Epidermal melanocyte (primary cell): ENCODE measurements around the gene BORCS8.
"Not testable (repeated sequence)": the region's sequence is repeated elsewhere in the genome, so short reads cannot be mapped to it uniquely, and the experiment has no call there.

Experiments
- DNase-seq: peaks from one replicate; pipeline ENCODE4 v3.0.0; 2011; ENCODE audit warnings: low spot score; ENCODE audit not compliant: insufficient read length

The BORCS8 gene

DNA sequence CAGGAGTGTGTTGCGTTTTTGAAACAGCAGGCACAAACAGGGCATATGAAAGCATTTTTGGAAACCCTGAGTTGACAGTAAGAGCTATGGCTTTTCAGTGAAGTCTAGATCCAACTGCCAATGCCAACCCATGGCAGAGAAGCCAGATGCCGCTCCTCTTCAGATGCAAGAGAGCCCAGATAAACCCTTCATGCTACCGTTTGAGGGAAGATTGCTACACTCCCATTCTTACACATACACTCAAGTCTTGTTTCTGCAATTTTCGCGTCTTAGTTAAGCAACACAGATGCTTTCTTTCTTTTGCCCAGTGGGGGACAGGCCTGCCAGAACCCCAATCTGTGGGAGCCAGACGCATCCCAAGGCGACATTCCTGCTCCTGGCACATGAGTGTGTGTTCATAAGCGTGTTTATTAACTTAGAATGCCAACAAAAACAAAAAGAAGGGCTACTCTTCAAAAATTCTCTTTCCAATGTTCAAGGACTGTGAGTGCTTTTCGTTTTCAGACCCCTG, 10.4 kb downstream of the BORCS8 start:
- no peak for DNase-seq

DNA sequence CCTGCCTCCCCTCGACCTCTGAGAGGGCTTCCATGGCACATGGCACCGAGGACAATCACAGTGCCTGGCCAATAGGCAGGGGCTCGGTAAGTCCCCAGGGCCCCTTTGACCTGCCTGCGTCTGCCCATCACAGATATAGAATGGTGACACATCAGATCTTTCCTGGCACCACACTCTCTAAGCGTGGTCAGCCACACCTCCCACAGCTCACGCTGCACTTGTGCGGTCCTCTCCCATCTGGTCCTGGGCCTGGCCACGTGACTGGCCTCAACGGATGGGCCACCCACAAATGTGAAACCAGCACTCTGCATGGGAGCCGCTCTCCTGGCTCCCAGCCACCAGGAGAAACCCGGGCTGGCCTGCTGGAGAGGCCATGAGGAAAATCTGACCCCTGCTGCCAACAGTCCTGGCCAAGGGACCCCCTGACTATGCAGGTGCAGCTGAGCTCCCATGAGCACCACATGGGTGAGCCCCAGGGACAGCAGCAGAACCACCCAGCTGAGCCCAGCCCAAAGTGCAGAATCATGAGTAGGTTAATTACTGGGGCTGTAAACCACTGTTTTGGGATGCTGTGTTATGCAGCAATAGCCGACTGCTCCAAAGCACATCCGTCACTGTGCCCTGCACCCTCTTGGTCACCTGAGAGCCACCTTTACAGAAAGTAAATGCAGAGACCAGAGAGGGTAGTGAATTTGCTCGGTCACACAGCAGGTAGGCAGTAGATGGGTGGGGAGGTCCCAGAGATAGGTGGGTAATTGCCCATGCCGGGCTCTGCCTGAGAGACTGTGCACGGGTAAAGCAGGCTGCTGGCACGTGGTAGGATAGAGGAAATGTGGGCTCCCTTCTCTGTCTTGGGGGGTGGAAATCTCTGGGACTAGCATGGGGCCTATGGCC, 12.2 kb downstream of the BORCS8 start:
- no peak for DNase-seq

DNA sequence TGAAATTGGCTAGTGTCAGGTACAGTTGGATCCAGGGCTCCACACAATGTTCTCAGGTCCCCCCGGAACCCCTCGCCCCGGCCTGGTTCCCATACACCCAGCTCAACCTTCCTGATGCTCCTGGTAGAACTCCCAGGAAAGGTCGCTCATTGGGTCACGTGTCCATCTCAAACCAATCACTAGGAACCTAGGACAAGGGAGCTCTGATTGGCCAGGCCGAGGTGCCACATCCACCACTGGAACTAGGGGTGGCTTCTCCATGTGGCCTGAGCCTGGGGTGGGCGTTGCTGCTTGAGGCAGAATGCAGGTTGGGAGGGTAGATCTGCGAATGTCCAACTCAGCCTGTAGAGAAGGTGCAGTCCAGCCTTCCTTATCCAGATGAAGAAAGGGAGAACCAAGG, 15.0 kb downstream of the BORCS8 start:
- no peak for DNase-seq

DNA sequence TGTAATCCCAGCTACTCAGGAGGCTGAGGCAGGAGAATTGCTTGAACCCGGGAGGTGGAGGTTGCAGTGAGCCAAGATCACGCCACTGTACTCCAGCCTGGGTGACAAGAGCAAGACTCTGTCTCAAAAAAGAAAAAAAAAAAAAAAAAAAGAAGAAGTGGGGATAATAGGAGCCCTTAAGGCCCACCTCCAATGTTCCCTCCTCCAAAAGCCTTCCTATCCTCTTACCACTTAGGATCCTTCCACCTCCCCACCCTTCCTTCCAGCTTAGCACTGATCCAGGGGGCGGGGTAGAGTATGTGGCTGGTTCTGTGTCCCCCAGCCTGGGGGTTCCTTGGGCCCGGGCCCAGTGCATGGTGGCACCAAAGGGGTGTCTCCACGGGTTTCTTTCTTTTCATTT, 18.7 kb downstream of the BORCS8 start:
- not testable (repeated sequence) for DNase-seq

DNA sequence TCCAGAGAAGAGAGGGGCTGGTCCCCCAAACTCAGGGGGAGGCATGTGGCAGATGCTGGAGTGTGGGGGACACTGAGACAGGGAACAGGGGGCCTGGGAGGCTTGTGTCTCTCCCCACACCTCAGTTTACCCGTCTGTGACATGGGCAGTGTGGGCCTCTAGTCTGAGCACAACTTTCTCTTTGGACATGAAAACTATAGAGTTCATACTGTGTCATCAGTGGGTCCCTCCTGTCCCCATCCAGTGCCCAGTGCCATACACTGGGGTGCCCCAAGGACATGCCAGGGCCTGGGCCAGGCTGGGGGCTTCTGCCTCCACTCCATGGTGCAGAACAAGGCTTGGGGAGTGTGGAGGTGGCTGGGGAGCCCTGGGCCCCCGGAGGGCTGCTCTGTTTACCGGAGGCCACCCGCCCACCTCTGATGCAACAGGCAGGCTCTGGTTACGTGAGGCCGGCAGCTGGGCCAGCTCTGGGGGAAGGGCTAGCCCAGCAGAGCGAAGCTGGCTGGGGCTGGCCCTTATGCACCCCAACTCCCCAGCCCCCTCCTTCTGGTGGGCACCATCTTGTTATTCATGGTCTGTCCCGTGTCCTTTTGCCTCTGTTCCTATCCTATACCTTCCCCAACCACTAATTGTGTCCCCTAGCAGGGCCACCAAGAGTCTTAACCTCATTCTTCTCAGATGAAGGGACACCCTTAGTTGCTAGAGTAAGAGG, 20.0 kb downstream of the BORCS8 start:
- DNase-seq, result no peak

DNA sequence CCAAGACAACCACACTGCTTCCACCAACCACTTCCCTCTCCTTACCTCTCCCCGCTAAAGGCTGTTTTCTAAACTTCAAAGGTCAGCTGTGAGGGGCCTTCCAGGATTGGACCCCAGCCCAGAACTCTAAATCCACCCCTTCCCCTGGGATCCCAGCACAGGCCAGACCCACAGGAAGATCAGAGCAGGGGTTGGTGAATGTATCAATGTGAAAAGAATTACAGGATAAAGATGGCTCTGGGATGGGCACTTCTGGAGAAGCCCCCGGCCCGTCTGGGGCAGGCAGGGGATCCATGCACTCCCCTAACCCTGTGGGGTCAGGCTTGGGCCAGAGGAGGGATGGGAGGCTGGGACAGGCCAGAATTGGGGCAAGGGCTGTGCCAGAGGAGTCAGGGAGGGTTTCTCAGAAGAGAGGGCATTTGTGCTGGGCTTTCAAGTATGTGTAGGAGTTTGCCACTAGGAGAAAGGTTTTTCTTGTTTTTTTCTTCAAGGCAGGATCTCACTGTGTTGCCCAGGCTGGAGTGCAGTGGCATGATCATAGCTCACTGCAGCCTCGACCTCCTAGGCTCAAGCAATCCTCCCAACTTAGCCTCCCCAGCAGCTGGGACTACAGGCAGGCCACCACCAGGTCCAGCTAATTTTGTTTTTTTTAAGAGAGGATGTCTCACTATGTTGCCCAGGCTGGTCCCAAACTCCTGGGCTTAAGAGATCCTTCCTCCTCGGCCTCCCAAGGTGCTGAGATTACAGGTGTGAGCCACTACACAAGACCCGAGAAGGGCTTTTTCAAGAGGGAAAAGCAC, 20.9 kb downstream of the BORCS8 start:
- DNase-seq, result no peak

DNA sequence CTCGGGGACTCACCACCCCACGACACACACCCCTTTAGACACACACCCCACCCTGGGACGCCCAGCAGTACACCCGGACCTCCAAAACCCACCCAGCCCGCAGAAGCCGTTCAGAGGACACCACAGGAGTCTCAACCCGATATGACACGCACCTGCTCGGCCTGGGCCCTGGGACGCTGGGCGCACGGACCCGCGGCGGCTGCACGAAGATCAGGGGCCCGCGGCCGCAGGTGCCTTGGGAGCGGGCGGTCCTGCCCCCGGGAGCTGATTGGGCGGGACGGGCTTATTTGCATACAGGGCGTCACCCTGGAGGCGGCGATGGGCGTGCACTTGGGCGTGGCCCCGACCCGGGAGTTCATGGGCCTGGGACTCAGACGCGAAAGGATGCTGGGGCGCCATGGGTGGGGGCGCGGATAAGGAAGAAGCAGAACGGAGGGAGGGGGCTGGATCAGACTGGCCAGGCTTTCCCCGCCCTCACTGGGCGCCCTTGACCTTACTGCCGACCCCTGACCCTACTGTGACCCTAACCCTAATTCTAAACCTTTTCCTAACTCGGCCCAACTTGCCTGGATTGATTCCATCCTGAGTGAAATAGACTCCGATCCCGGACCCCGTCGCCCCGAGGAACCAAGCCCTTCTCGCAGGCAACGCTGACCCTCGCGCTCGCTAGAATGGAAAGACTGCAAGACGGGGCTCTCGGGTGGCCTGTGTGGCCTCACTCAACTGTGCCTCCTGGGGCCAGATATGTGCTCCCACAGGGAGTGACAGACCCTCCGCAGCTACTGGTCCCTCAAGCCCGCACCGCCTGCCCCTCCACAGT, 21.7 kb downstream of the BORCS8 start, which contains the start of gene MEF2B:
Gene MEF2B, minus strand, starts transcription at position 211 of the 820 bp plus-strand sequence. CDS start 19,528 bp downstream, outside the sequence.
- DNase-seq, result no peak

DNA sequence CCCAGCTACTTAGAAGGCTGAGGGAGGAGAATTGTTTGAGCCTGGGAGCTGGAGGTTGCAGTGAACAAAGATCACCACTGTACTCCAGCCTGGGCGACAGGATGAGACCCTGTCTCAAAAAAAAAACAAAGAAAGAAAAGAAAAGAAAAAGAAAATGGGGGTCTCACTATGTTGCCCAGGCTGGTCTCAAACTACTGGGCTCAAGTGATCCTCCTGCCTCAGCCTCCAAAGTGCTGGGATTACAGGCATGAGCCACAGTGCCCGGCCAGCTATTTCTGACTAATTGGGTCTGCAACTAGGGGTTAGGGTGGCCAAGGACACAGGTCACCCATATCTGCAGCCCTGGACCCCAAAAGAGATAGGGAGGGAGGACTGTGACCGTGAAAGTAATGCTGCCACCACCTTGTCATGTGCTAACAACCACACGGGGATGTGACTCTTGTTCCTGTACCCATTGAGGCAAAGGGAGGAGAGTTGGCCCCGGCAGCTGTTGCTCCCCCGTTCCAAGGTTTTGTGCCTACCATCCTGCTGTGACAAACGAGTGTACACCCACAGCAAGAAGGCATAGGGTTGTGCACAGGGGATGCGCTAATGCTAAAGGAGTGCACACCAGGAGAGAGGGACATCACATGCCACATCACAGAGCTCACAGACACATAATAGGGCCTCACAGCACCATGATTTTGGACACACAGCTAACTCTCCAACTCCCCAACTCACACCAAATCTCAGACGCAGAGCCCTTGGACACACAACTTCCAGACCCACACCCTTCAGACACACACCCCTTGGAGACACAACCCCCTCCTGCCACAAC, 22.5 kb downstream of the BORCS8 start:
- DNase-seq, result no peak

DNA sequence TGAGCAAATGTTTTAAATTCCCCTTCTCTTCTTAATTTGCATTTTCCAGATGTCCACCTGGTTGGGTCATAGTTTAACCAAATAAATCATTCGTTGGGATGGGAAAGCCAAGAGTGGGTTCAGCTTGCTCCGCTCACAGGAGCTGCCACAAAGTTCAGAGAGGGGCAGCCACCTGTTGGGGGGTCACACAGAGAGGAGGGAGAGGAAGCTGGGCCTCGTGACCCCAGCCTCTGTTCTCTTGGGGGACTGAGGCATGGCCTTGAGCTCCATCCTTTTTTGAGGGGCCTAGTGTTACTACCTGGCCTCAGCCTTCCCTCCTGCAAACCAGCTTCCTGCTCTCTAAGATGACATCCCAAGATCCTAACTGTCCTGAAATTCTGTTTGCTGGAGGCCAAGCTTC, 24.3 kb downstream of the BORCS8 start:
- DNase-seq, result no peak

DNA sequence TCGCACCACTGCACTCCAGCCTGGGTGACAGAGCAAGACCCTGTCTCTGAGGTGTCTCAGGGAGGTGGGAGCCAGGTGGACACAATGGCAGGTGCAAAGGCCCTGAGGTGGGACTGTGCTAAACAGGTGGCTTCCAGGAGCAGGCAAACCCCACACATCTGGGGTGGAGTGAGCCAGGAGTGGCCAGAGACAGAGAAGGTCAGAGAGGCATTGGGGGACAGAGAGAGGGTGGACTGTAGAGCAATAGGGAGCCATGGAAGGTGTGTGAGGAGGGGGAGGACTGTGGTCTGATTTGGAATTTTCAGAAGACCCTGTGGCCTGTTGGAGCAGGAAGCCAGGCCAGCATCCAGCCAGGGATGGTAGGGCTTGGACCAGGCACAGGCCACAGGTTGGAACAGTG, 26.6 kb downstream of the BORCS8 start:
- no peak for DNase-seq

DNA sequence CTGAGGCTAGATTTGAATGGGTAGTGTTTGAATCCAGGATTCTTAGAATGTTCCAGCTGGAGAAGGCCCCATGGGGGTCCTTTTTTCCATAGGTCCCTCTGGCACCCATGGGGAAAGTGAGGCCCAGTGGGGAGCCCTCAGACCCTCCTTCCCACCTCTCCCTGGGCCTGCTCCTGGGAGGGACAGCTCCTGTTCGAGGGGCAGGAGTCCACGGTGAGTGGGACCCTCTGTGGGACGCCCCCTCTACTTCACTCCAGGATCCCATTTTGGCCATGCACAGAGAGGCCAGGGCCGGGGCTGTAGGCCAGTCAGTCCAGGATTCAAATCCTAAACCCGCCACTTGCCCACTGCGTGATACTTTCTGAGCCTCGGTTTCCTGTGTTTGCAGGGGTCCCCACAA, 29.5 kb downstream of the BORCS8 start:
- DNase-seq, result no peak

DNA sequence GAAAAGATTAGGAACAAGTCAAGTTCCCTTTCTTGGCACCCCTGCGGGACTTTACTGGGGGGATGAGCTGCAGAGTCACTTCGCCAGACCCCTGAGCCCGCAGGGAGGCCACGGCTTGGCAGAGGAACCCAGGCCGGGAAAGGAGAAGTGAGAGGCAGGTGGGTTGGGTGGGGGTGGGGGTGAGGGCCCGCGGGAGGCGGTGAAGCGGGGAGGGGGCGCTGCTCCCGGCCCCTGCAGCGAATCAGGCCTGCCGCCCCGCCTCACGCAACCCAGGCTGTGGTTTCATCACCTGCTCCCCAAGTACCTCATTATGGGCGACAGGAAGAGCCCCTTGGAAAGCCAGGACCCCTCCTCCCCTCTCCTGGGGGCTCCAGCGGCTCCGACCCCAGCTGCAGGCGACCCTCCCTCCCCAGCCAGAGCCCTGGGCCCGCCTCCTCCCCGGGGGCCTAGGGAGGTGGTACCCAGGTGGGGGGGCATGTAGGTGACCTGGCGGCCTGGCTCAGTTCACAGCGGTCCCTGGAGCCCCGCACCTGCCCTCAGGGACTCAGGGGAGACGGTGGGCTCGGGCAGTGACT, 31.4 kb downstream of the BORCS8 start:
- no peak for DNase-seq

DNA sequence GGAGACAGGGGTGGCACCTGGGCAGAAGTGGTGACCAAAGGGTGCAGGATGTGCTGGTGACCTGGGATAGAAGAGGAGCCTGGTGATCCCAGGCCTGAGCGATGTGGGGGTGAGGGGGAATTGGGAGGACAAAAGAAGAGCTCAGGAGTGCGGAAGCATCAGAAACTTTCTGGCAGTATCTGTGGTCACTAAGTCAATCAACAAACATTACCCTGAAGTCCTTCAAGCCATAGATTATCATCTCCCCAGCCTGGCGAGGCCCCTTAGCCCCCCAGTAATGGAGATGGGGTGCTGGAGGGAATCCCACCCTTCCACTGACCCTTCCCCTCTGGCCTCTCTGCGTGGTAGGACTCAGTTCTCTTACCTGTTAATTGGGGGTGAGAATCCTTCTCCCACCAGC, 32.4 kb downstream of the BORCS8 start:
- no peak for DNase-seq

DNA sequence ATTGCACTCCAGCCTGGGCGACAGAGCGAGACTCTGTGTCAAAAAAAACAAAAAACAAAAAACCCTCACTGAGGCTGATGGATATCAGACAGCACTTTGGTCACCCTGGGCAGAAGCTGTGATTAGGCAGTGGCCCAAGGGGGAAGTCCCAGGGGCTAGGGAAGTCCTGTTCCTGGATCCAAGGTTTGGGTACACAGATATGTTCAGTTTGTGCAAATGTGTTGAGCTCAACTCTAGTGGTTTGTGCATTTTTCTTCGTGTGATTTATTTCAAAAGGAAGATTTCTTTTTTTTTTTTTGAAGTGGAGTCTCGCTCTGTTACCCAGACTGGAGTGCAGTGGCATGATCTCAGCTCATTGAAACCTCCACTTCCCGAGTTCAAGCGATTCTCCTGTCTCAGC, 34.1 kb downstream of the BORCS8 start:
- DNase-seq, result no peak

DNA sequence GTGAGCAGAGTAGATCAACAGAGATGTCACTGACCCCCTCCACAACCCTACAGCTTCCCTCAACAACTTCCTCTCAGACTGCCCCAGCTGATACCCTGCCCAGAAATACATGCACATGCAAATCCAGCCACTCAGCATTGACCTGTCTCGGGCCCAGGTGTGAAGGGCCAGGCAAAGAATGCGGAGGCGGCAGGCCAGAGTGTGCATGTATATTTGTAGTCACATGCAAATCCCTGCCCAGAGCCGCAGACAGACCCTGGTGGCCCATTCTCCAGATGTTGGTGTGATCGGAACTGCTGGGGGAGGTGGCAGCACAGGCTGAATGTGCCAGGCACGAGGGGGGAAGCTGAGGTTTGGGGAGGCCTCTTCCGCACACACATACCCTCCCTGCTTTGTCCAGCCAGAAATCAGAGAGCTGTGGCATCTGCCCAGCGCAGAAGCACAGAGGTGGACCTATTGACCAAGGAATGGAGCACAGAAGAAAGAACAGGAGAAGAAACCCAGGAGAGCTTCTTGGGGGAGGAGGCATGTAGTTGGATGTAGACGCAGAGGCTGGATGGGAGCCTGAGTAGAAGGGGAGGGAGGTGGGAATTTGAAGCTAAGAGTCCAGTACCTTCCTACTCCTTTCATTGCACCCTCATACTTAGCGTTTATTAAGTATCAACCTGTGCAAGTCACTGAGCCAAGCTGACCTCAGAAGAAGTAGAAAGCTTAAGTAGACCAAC, 36.3 kb downstream of the BORCS8 start:
- DNase-seq, result no peak

DNA sequence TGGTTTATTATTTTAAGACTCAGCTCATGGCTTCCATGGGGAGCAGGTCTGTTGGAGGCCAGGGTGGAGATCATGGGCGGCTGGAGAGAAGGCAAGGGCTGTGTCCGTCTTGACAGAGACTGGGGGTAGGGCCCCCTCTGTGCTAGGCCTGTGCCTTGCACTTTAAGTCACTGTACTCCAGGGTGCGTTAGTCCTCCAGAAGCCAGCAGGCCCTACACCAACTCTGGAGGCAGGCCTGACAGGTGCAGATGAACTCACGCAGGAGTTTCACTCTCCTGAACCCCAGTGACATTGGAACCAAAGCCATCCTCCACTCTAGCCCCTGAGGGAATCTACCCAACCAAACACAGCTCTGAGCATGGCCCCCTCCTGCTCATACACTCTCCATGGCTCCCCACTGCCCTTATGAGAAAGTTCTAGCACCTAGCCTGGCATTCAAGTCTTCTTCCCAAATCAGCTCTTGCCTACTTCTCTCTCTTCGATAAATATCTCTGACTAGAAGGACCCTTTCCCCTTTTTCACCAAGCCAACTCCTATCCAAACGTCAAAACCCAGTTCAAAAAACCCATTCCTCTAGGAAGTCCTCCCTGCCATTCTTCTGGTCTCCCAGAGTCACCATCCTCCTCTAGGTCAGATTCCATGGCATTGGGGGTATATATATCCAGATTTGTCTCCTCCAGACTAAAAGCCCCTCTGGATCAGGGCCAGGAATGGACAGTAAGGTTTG, 37.0 kb downstream of the BORCS8 start:
- no peak for DNase-seq

DNA sequence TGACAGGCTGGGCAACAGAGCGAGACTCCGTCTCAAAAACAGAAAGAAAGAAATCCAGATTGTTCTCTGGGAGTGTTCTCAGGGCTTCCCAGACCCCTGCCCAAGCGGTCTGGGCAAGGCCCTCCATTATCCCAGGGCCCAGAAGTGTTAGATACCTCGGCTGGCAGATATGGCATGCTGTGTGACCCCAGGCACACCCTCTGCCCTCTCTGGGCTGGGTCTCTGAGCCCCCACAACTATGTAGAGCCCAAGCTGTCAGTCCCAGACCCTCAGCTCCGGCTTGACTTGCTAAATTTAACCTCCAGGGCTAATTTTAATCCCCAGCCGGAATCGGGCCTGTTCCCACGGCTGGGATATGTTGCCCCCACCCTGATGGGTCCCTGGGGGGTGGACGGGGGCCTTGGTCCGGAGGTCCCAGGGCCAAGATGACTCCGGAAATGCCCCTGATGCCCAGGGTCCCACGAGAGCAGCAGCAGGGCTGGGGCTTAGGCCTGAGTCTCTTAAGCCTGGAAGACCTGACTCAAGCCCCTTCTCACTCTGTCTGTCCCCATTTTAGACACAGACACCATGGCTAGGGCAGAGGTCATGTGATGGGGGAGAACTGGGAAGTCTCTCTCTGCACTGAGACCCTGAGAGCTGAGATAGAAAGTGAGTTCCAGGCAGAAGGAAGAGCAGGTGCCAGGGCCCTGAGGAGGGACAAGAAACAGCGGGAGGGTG, 39.1 kb downstream of the BORCS8 start:
- DNase-seq, result no peak

DNA sequence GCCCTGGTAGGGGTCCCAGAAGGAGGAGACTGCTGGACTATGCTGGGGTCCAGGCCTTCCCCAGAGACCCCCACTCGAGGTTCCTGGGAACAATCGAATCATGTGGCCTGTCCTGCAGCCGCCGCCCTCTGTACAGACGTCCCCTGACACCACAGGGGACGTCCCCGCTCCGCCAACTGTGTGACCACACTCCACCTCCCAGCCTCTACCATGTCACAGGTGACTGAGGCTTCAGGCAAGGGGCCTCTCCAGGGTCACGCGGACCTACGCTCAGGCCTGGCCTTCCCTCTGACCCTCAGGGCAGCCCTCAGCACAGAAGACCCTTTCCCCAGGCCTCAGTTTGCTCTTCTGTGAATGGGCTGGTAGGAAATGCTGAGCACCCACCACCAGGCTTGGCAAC, 40.5 kb downstream of the BORCS8 start:
- no peak for DNase-seq
